Measurements from ENCODE around the gene OR8D1.
"Not testable (repeated sequence)": the region's sequence is repeated elsewhere in the genome, so short reads cannot be mapped to it uniquely, and the experiment has no call there.

Gene OR8D1

DNA sequence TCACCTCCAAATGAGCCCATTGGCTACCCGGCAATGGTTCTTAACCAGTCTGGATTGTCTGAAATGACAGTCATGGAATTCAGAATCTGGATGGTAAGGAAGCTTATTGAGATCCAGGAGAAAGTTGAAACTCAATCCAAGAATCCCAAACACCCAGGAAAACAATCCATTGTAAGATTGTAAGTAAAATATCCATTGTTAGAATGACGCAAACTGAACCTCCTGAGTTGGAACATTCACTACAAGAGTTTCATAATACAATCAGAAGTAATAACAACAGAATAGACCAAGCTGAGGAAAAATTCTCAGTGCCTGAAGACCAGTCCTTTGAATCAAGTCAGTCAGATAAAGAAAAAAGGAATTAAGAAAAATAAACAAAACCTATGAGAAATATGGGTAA is 35.5 kb downstream of the OR8D1 start:
- no peak for DNase-seq

- DNase-seq = no peak
Observed at GRCh38 chr11:124277804-124278203, 35.9 kb downstream of the OR8D1 start.

DNA sequence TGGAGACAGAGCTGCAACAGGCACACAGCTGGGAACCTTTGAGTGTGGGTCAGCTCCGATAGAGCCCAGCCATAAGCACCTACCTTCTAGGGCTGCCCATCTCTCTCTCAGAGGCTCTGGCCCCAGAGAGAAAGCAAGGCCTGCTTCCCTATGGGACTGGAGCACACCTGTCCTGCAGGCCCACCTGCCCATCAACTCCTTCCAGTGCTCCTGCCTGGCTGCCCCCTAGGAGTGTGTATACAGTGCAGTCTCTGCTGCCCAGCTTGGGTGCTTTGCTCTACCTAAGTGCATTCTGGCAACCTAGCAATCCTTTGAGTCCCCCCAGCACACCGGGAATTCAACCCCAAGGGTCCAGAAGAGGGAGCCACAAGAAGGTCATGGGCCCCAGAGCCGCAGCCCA is 36.5 kb downstream of the OR8D1 start:
- DNase-seq = no peak

DNA sequence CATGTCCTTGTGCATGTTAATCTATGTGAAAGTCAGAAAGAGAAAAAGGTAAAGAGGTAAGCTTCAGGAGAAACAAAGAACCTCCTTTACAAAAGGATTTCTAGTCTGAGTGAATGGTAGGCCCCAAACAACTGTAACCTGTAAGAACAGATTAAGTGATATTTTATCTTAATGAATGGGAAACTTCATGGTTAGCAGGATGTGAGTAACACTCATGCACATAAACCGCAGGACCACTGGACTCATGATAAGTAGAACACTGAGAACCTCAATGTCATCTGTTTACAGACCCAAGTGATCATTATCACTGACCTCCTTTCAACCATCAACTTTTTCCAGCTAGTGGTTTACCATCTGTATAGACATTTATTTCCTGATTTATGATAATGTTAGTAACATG is 37.7 kb downstream of the OR8D1 start:
- DNase-seq = no peak

DNA sequence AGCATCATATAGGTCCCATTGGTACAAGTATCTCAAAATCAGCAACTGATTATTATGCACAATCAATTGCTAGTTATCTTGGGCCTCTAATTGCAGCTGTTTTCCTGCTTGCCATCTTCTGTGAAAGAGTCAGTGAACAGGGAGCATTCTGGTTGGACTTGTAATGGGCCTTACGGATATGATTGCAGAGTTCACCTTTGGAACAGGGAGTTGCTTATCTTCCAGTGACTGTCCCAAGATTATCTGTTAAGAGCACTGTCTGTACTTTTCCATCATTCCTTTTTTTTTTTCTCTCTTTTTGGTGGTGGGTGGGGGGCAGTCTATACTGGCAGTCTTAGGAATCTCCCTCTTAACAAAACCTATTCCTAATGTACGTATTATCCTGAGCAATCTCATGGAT is 39.7 kb downstream of the OR8D1 start:
- no peak for DNase-seq

- not testable (repeated sequence) for DNase-seq
Observed at GRCh38 chr11:124270886-124271285, 42.9 kb downstream of the OR8D1 start.

- DNase-seq = not testable (repeated sequence)
Observed at GRCh38 chr11:124265041-124265440, 48.7 kb downstream of the OR8D1 start.

- no peak for DNase-seq
Observed at GRCh38 chr11:124256076-124256475, 57.7 kb downstream of the OR8D1 start, which contains the start of gene OR8G5. TSS of gene OR8G5 (plus strand) at chr11:124256376. CDS start at chr11:124264932, 8,556 bp downstream.
